Cardiac fibroblast (primary cell): ENCODE measurements around the gene NPDC1.
A peak's percentile ranks its signal among the peaks of the same experiment; 100 is the strongest.

Experiments used
- DNase-seq, 2 donors: peaks; one replicate each; pipeline versions ENCODE4 v3.0.0 to v3.0.0-alpha.2; 2010; ENCODE audit warnings: low read depth in 2 of 2
- H3K4me3 ChIP-seq, 2 donors: replicated peaks in 1 of 2; 1 replicate in 1 of 2; 2 replicates in 1 of 2; pipeline ENCODE4 v1.5.1; 2011; ENCODE audit warnings: low read depth in 2 of 2, low read length in 2 of 2, mild to moderate bottlenecking in 2 of 2, moderate library complexity in 1 of 2
- TF ChIP-seq, protein P1 (sequence below): IDR thresholded peaks from one replicate; pipeline ENCODE4 v1.5.1; 2011; ENCODE audit warnings: low read depth, mild to moderate bottlenecking, low read length, inconsistent platforms

Gene NPDC1, protein sequence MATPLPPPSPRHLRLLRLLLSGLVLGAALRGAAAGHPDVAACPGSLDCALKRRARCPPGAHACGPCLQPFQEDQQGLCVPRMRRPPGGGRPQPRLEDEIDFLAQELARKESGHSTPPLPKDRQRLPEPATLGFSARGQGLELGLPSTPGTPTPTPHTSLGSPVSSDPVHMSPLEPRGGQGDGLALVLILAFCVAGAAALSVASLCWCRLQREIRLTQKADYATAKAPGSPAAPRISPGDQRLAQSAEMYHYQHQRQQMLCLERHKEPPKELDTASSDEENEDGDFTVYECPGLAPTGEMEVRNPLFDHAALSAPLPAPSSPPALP

DNA sequence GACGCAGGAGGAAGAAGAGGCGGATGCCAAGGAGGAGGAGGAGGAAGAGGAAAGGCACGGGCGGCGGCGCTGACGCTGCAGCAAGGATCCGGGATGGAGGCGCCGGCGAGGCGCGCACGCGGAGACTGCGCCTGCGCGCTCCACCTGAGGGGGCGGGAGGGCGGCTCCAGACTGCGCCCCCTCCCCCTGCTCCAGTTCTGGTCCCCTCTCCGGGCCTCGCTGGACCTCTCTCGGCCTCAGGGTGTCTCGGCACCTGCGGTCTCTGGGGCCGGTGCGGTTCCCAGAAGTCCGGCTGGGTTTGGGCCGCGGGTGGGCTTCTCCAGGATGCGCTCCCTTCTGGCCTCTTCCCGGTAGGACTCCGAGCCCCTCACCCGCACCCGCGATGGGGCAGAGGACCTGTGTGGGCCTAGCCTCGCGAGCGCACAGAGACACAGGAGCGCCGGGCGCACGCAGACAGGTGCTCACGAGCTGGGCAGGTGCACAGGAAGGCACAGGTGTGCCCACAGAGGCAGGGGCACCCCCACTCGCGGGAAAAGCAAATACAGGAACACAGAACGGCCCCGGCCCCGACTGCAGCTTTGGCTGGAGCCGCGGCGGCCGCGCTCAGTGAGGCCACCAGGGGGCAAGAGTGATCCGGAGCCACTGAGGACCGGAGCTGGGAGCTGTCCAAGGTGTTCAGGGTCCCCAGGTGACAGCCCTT lies at the start of gene NPDC1:
TSS of gene NPDC1 (minus strand) at position 90 of the 700 bp plus-strand sequence. CDS start 188 bp downstream, outside the sequence.
- H3K4me3 ChIP-seq: peak within 1 kb of the TSS; percentile 55 to 63
- DNase-seq: peak; percentile 72 to 75
- TF ChIP-seq, protein P1, sequence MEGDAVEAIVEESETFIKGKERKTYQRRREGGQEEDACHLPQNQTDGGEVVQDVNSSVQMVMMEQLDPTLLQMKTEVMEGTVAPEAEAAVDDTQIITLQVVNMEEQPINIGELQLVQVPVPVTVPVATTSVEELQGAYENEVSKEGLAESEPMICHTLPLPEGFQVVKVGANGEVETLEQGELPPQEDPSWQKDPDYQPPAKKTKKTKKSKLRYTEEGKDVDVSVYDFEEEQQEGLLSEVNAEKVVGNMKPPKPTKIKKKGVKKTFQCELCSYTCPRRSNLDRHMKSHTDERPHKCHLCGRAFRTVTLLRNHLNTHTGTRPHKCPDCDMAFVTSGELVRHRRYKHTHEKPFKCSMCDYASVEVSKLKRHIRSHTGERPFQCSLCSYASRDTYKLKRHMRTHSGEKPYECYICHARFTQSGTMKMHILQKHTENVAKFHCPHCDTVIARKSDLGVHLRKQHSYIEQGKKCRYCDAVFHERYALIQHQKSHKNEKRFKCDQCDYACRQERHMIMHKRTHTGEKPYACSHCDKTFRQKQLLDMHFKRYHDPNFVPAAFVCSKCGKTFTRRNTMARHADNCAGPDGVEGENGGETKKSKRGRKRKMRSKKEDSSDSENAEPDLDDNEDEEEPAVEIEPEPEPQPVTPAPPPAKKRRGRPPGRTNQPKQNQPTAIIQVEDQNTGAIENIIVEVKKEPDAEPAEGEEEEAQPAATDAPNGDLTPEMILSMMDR: peak; percentile 96

DNA sequence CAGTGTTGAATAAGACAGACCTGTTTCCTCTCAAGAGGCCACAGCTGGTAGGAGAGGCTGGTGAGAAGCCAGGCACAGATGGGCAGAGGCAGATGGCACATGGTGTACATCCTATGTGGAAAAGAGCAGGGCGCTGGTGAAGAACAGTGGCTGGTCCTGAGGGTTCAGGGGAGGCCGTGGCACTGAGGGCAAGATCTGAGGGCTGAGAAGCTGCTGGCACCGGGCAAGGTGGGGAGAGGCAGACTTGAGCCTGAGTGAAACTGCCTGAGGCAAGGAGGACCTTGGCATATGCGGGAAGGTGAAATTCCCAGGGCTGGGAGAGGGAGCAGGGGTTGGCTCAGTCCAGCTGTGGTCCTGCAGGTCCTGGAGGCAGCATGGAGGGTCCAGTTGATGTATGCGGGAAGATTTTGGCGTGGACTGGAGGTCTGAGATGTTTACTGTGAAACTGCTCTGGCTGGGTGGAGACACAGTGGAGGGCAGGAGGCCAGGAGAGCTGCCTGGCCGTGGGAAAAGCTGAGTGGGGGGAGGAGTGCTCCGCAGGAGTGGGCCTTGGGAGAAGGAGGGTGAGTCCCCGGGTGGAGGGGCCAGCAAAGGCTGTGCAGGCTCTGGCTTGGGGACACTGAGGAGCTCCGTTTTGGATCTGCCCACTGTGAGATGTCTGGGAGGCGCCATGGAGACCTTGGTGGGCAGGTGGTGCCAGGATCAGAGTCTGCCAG lies 43.4 kb upstream of the NPDC1 start:
- no peak overlapping the region for H3K4me3 ChIP-seq
- TF ChIP-seq, protein P1: no peak
- DNase-seq: no peak

- DNase-seq: no peak
- H3K4me3 ChIP-seq: no peak overlapping the region
- TF ChIP-seq, protein P1: no peak
These were observed 42.1 kb upstream of the NPDC1 start for GRCh38 chr9:137088121-137088520.

DNA sequence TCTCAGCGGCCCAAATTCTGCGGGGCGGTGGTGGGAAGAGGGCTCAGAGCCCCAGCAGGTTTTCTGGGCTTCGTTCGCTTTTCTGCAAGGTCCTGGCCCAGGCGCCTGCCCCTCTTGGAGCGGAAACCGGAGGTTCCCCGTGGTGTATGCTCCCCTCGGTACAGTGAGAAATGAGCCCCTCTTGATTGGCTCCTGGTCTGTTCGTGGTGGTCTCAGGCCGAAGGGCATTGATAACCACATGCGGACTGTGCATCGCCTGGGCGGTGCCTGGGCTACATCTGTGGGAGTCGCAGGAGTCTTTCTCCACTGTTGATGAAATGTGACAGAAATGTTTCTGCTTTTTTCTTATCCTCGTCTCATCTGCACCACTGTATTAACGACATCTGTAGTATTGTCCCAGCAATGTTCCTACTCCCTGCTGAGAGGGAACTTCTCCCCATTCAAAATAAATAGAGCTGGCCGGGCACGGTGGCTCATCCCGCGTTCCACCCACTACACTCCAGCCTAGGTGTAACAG lies 41.5 kb upstream of the NPDC1 start:
- H3K4me3 ChIP-seq: peak overlapping the region; percentile 75 to 87
- no peak for DNase-seq
- TF ChIP-seq, protein P1: no peak

DNA sequence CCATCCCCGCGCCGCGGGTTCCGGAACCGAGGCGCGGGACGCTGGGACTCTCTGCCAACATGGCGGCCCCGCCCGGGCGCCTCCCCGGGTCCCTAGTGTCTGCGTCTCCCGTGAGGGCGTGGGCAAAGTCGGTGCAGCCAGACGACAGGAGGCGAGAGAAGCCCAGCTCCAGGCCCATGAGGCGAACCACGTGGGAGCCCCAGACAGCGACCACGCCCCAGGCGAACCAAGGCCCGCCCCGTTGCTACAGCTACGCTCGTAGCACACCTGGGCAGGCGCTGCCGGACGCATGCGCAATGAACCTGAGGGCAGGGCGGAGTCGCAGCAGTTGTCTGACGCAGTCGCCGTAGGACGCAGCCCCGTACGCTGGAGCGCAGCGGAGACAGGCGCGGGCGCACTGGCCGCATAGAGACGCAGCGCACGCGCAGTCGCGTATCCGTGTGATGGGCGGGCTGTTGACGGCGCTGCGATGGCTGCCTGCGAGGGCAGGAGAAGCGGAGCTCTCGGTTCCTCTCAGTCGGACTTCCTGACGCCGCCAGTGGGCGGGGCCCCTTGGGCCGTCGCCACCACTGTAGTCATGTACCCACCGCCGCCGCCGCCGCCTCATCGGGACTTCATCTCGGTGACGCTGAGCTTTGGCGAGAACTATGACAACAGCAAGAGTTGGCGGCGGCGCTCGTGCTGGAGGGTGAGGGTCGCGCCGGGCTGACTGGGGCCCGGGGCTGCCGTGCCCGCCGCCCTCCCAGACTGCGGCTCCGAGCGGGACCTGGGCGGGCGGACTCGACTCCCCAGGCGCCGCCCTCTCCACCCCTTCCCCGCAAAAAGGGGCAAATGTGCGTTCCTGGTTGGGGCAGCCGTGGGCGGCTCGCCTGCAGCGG lies 40.8 kb upstream of the NPDC1 start, which contains the start of gene MAN1B1:
TSS of gene MAN1B1 (plus strand) at position 455 of the 878 bp plus-strand sequence. CDS start at position 470, 15 bp downstream.
- peak within 1 kb of the TSS; percentile 75 to 87 for H3K4me3 ChIP-seq
- TF ChIP-seq, protein P1: no peak

More for the DNA sequence above, 40.8 kb upstream of the NPDC1 start, which contains the start of gene MAN1B1:
- peak; percentile 99 for DNase-seq
